HUES64 (cell line): Measurements from ENCODE around the gene RSBN1.

Experiments
- H3K27ac ChIP-seq: 2 replicates; pipeline ENCODE4 v1.7.0; 2013; ENCODE audit warnings: low read depth, low read length, inconsistent platforms
- H3K27me3 ChIP-seq: 2 replicates; pipeline ENCODE4 v1.6.1; 2013; ENCODE audit warnings: mild to moderate bottlenecking, low read length; ENCODE audit not compliant: insufficient read depth
- H3K36me3 ChIP-seq: 2 replicates; pipeline ENCODE4 v1.6.1; 2013; ENCODE audit warnings: mild to moderate bottlenecking, low read length; ENCODE audit not compliant: insufficient read depth
- H3K4me1 ChIP-seq: 2 replicates; pipeline ENCODE4 v1.6.1; 2013; ENCODE audit warnings: mild to moderate bottlenecking, low read length, moderate library complexity; ENCODE audit not compliant: insufficient read depth
- H3K4me3 ChIP-seq: 2 replicates; pipeline ENCODE4 v1.5.1; 2013; ENCODE audit warnings: mild to moderate bottlenecking, low read length, moderate library complexity
- H3K9ac ChIP-seq: 2 replicates; pipeline ENCODE4 v1.6.1; 2013; ENCODE audit warnings: mild to moderate bottlenecking, low read depth, low read length
- H3K9me3 ChIP-seq: 2 replicates; pipeline ENCODE4 v1.6.1; 2013; ENCODE audit warnings: low read depth, low read length; ENCODE audit not compliant: insufficient read depth
- WGBS: fragments of 150-250, 120-280 bp; methylation state at CpG from one replicate; pipeline ENCODE4 v1.1.7; 2013; ENCODE audit warnings: missing lambda C conversion rate; 5-methylcytosine and 5-hydroxymethylcytosine counted together

The RSBN1 gene

DNA sequence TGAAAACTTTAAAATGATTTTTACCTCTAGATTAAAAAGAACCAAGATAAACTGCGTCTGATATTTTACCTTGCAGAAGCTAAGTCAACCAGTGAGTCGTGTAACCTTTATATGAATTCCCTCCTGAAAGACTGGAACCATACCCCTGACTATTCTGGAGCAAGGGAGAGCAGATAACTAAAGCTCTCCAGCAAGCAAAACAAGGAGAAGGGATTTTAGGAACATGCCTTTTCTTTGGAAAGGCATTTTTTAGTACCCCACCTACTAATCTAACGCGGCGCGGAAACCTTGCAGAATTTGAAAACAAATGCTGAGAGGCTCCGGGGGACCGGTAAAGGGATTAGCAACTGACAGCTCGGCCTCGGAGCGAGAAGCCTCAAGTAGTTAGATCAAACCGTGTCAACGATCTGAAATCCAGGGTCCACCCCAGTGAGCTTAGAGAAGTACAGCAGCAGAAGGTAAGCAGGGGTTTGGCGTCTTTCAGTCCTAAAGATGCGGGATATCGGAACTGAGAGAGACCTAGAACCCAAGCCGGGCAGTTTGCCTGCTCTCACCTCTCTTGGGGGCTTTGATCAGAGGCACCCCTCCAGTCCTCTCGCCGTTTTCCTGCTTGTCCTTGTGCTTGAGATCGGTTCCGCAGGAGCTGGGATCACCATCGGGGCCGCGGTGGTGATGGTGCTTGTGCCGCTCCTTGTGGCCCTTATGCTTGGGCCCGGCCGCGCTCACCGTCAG, 954 bp downstream of the RSBN1 start:
- H3K4me1 ChIP-seq: peaks cover 14% of the 10 kb centered on the region
- peak overlapping the region; percentile 89 for H3K9ac ChIP-seq
- no peaks in the 10 kb centered on the region for H3K9me3 ChIP-seq
- no peaks in the 10 kb centered on the region for H3K36me3 ChIP-seq
- WGBS: under 1% methylated on average over 29 of the region's 29 CpGs
- H3K27me3 ChIP-seq: no peaks in the 10 kb centered on the region
- peak overlapping the region; percentile 82 for H3K4me3 ChIP-seq
- H3K27ac ChIP-seq: peak overlapping the region; percentile 89

DNA sequence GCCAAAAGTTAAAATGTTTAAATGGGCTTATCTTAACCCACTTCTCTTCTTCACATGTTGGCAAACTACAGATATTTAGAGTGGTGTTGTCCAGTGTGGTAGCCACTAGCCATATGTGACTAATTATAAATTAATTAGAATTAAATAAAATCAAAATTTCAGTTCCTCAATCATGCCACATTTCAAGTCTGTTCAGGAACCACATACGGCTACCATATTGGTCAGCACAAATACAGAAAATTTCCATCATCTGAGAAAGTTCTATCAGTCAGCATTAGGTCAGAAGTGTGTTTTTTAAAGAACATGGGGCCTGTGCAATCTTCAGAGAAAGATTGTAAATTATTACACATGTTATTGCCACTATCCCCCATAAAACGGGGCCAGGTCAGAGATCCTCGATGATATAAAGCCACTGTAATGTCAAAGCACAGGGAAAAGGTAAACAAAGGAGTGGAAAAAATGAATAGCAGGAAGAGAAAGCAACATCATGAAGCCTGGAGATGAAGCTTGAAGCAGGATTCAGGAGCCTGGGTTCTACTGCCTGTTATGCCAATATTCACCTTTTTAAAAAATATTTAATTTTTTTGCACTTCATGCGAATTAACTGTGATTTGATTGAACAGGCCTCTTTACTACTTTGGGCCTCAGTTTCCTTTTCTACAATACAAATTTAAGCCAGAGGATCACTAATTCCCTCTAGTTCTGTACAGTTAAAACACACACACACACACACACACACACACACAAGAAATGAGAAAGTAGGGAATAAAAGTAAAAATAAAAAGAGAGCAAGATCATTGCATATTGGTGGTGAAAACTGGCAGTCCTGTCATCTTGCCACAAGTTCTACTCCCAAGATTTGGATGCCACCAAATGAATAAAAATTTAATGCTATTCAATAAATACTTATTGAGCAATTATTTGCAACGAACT, 2.3 kb downstream of the RSBN1 start:
- H3K9ac ChIP-seq: no peak overlapping the region
- H3K27me3 ChIP-seq: no peaks in the 10 kb centered on the region
- peaks cover 14% of the 10 kb centered on the region for H3K4me1 ChIP-seq
- H3K4me3 ChIP-seq: peak overlapping the region; percentile 82
- H3K9me3 ChIP-seq: no peaks in the 10 kb centered on the region
- no peaks in the 10 kb centered on the region for H3K36me3 ChIP-seq
- WGBS: 85% methylated on average over 5 of the region's 5 CpGs
- H3K27ac ChIP-seq: no peak overlapping the region

DNA sequence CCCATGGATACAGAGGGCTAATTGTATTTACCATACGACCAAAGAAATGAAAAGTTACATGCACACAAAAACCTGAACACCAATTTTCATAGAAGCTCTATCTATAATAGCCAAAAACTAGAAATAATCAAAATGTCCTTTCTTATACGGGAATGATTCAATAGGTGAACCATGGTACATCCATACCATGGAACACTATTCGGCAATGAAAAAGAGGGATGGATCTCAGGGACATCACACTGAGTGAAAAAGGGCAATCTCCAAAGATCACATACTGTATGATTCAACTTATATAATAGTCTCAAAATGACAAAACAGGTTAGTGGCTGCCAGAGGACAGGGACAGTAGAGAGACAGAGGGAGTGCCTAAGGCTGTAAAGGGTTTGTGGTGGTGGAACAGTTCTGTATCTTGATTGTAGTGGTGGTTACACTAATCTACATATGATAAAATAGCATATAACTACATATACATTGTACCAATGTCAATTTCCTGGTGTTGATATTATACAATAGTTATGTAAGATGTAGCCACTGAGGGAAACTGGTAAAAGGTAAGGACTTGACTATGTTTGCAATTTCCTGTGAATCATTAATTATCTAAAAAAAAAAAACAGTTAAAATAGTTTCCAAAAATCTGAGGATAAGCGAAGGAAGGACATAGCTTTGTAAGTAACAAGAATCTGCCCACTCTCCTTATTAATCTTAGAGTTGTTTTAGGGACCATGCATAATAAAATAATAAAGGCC, 3.7 kb downstream of the RSBN1 start:
- no peak overlapping the region for H3K9ac ChIP-seq
- H3K4me3 ChIP-seq: no peak overlapping the region
- over 99% methylated on average over 4 of the region's 4 CpGs for WGBS

DNA sequence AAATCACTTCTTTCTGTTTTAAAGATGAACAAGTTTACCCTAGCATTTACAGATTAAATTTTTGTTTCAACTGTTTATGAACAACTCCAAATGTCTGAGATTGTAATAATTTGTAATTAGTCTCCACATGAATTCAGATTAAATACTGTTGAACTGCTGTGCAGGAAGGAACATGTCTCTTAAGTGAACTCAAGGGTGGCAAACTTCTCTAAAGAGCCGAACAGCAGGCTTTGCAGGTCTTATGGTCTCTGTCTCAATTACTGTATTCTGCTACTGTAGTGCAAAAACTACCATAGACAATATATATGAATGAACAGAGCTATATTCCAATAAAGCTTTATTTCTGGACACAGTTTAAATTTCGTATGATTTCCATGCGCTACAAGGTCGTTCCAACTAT, 6.6 kb downstream of the RSBN1 start:
- Histone ChIP-seq H3K4me3 (no peak overlapping the region), H3K9ac (no peak overlapping the region), H3K4me1 (peaks cover 17% of the 10 kb centered on the region), H3K36me3 (no peaks in the 10 kb centered on the region), H3K27me3 (no peaks in the 10 kb centered on the region), H3K27ac (no peak overlapping the region), H3K9me3 (no peaks in the 10 kb centered on the region)
- 94% methylated on average over 4 of the region's 4 CpGs for WGBS

More for the DNA sequence above, 3.7 kb downstream of the RSBN1 start:
- no peak overlapping the region for H3K27ac ChIP-seq
- H3K27me3 ChIP-seq: no peaks in the 10 kb centered on the region
- H3K9me3 ChIP-seq: no peaks in the 10 kb centered on the region
- H3K4me1 ChIP-seq: peaks cover 23% of the 10 kb centered on the region
- H3K36me3 ChIP-seq: no peaks in the 10 kb centered on the region

DNA sequence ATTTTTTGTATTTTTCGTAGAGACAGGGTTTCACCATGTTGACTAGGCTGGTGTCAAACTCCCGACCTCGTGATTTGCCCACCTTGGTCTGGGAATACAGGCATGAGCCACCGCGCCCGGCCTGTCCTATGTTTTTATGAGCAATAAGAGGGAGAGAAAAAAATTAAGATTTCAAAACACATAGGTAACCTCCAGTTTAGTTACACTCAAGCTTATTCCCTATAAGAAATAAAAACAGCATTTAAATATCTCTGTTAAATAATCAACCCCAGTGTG, 7.1 kb downstream of the RSBN1 start:
- H3K9me3 ChIP-seq: no peaks in the 10 kb centered on the region
- H3K4me3 ChIP-seq: no peak overlapping the region
- H3K27me3 ChIP-seq: no peaks in the 10 kb centered on the region
- H3K4me1 ChIP-seq: peaks cover 14% of the 10 kb centered on the region
- 94% methylated on average over 6 of the region's 6 CpGs for WGBS
- H3K9ac ChIP-seq: no peak overlapping the region
- no peak overlapping the region for H3K27ac ChIP-seq
- H3K36me3 ChIP-seq: no peaks in the 10 kb centered on the region

DNA sequence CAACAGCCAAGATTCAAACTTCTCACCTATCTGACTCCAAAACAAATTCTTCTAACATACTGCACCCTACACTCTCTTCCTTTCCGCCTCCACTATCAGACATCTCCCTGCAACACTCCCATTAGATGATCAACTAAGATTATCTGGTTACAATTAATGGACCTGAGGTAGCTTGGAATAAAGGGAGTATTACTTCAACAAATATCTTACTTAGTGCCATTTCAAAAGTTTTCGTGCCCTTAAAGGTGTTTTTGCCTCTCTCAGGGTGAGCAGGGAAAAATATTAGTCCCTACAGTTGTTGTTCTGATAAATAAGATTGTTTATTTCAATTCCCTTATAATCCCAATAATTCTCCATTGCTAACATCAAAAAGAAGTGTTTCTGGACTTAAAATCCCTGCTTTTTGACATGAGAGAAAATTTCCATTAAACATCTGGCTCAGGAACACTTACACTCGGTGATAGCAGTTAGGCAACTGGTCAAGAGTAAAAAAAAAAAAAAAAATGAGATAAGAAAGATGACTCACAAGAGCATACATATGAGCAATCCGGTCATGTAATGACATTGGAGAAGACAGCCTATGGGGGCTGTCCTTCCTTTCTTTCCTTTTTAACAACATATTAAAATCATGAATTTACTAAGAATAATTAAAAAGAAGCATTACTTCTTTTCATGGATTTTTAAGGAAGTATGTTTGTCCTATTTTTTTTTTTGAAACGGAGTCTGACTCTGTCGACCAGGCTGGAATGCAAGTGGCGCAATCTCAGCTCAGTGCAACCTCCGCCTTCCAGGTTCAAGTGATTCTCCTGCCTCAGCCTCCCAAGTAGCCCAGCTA, 7.6 kb downstream of the RSBN1 start:
- WGBS: 91% methylated on average over 6 of the region's 8 CpGs
- Histone ChIP-seq H3K9me3 (no peaks in the 10 kb centered on the region), H3K27me3 (no peaks in the 10 kb centered on the region), H3K4me1 (peaks cover 11% of the 10 kb centered on the region), H3K9ac (no peak overlapping the region), H3K4me3 (no peak overlapping the region), H3K27ac (no peak overlapping the region), H3K36me3 (no peaks in the 10 kb centered on the region)

DNA sequence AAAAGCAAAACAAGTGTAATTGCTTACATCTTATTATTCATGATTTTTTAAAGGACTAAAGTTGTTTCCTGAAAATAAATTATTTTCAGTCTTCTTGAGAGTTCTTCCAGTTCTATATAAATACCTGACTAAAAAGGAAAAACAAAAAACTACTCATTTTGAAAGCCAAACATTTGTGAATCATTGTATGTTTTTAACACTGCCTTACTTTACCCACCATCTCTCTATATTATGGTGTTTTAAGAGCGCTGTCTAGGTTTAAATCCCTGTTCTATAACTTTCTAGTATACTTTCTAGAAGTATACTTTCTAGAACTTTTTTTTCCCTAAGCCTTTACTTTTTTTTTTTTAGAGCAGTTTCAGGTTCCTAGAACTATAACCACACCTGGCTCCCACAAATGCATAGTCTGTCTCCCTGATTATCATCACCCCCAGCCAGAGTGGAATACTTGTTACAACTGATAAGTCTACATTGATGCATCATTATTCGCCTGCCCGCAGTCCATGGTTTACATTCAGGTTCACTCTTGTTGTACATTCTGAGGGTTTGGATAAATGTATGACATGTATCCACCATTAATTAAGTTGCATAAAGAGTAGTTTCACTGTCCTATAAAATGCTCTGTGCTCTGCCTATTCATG, 9.8 kb downstream of the RSBN1 start:
- Histone ChIP-seq H3K27ac (no peak overlapping the region), H3K4me1 (peaks cover 9% of the 10 kb centered on the region), H3K9me3 (no peaks in the 10 kb centered on the region), H3K27me3 (no peaks in the 10 kb centered on the region), H3K36me3 (peaks cover 5% of the 10 kb centered on the region), H3K4me3 (no peak overlapping the region), H3K9ac (no peak overlapping the region)
- WGBS: 100% methylated on average over 2 of the region's 3 CpGs

DNA sequence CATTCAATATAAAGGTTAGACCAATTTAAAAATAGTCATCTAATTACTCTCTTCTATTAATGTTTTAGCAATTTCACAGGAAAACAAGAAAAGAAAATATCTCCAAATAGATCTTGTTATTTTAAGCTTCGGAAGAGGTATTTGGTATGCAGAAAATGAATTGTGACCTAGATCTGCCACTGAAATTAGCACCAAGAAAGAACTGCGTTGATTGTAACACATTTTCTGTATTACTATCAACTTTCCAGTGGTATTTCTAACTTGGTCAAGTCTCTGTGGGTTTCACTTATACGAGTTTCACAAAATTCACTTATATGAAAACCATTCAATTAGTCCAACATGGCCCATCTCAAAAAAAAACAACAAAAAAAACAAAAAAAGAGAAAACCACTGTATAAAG, 11.8 kb downstream of the RSBN1 start:
- H3K27ac ChIP-seq: no peak overlapping the region
- H3K4me1 ChIP-seq: peaks cover 9% of the 10 kb centered on the region
- no peaks in the 10 kb centered on the region for H3K9me3 ChIP-seq
- H3K4me3 ChIP-seq: no peak overlapping the region
- peaks cover 25% of the 10 kb centered on the region for H3K36me3 ChIP-seq
- no peaks in the 10 kb centered on the region for H3K27me3 ChIP-seq
- H3K9ac ChIP-seq: no peak overlapping the region
- WGBS: 90% methylated on average over 3 of the region's 3 CpGs

DNA sequence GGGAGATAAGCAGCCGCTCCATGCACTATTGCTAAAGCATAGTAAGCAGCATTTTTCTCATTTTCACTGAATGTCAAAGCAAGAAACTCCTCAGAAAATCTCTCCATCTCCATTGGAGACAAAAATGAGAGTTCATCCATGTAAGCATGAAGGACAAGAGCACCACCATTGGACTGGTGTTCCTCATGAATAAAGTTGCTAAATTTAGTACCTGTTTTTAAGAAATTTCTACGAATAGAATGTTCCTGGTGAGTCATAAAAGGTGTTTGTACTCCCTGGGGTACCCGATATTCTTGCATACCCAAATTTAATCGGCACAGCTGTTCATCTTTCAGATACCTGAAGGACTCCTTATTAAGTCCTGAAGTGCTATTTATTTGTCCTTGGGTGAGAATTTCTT, 14.8 kb downstream of the RSBN1 start:
- no peaks in the 10 kb centered on the region for H3K9me3 ChIP-seq
- peaks cover 42% of the 10 kb centered on the region for H3K36me3 ChIP-seq
- H3K4me1 ChIP-seq: no peaks in the 10 kb centered on the region
- H3K4me3 ChIP-seq: no peak overlapping the region
- no peak overlapping the region for H3K9ac ChIP-seq
- H3K27ac ChIP-seq: no peak overlapping the region
- no peaks in the 10 kb centered on the region for H3K27me3 ChIP-seq
- 94% methylated on average over 4 of the region's 4 CpGs for WGBS
